ENCODE results near the gene SH3BP1.
"Not testable (repeated sequence)": the region's sequence is repeated elsewhere in the genome, so short reads cannot be mapped to it uniquely, and the experiment has no call there.

The SH3BP1 gene

DNA sequence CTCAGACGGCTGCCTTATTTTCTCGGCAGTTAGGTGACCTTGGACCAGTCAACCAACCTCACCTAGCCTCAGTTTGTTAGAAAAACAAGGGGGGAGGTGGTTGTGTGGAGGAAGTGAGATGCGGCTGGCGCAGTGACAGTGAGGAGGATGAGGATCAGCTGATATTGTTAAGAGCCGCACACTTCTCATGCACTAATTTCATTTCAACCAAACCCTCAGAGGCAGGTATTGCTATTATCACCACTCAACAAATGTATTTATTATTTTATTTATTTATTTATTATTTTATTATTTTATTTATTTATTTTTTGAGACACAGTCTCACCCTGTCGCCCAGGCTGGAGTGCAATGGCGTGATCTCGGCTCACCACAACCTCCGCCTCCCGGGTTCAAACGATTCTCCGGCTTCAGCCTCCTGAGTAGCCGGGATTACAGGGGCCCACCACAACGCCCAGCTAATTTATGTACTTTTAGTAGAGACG is 38.1 kb downstream of the SH3BP1 start:
- peak in 1 of 2 donors; percentile 35 for DNase-seq (ENCODE audit: low read depth in 2 of 2)

DNA sequence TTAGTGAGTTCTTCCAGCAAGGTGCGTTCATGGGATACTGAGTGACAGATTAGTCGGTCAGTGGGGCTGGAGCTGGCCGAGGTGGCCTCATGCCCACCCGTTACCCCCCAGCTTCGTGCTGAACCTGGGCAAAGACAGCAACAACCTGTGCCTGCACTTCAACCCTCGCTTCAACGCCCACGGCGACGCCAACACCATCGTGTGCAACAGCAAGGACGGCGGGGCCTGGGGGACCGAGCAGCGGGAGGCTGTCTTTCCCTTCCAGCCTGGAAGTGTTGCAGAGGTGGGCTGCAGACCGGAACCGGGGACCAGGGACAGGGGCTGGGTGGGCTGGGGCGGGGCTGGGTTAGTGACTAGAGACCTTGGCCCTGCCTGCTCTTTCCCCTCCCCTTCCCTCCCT is 38.9 kb downstream of the SH3BP1 start:
- no peak for DNase-seq (ENCODE audit: low read depth in 2 of 2)

- DNase-seq (ENCODE audit: low read depth in 2 of 2): no peak
Measured at GRCh38 chr22:37679670-37680069, 40.2 kb downstream of the SH3BP1 start.

DNA sequence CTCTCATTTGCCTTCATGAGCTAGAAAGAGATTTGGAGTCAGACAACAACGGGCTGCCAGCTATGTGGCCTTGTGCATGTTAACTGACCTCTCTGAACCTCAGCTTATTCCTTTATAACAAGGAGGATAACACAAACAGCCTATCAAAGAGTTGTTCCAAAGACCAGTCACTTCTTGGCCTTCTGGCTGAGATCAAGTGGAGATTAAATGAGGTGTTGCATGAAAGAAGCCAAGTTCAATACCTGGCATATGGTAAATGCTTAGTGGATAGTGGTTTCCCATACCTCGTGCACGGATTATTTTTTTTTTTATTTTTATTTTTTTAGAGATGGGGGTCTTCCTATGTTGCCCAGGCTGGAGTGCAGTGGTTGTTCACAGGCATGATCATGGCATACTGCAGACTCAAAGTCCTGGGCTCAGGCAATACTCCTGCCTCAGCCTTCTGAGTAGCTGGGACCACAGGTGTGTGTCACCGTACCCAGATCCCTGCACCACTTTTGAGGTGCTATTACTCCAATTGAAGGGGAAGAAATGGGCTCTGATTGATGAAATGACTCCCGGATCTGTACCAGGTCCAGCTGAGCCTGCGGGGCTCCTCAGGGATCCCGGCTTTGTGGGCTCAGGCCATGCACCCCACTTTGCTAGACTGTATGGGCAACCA is 40.9 kb downstream of the SH3BP1 start:
- no peak for DNase-seq (ENCODE audit: low read depth in 2 of 2)

GRCh38 chr22:37681001-37681424 is 41.5 kb downstream of the SH3BP1 start:
- DNase-seq (ENCODE audit: low read depth in 2 of 2): no peak

DNA sequence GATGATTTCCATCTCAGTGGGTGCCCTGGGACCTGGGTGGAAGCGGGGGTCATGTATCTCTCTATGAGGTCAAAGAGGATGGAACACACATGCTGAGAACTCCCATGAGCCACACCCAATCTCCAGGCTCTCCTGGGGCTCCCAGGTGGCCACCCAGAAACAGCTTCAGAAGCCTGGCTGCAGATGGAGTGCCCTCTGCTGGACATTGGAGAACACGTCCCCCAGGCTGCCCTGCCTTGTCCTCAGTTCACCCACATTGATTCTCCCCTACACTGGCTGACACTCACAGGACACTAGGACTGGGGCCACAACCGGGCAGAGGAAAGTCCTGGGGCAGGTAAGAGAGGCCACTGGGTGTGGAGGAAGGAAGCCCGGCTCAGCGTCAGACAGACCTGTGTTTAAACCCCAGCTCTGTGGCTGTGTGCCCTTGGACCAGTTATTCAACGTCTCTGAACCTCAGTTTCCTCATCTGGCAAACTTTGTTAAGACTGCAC is 42.1 kb downstream of the SH3BP1 start:
- peak; percentile 46 to 53 for DNase-seq (ENCODE audit: low read depth in 2 of 2)

- no peak for DNase-seq (ENCODE audit: low read depth in 2 of 2)
Measured at GRCh38 chr22:37684803-37685615, 45.5 kb downstream of the SH3BP1 start.

- DNase-seq (ENCODE audit: low read depth in 2 of 2): peak; percentile 63 to 67
Measured at GRCh38 chr22:37686002-37686982, 46.8 kb downstream of the SH3BP1 start, which contains the start of gene NOL12. NOL12 (plus strand) TSS chr22:37686343; CDS start chr22:37686393, 50 bp downstream.

- no peak for DNase-seq (ENCODE audit: low read depth in 2 of 2)
Measured at GRCh38 chr22:37690407-37690806, 50.9 kb downstream of the SH3BP1 start.

DNA sequence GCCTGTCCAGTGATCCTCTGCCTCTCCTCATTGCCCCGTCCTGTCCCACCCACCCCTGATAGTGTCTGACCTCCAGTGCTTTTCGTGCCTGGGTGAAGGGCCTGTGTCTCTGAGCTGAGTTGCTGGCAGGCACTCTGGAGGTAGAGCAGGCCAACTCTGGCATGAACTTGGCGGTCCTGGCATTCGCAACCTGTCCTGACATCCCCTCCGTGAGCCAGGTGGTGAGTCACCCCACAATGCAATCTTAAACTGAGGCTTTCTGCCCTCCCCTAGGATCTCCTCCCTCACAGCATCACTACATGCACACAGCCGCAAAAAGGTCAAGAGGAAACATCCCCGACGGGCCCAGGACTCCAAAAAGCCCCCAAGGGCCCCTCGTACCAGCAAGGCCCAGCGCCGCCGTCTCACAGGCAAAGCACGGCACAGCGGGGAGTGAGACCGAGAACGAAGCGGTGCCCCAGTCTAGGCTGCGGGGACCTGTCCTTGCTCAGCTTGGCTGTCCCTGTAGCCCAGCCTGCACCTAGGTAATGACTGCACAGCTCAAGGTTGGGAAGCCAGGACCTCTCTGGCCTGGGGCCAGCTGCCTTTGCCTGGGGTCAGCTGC is 51.5 kb downstream of the SH3BP1 start:
- no peak for DNase-seq (ENCODE audit: low read depth in 2 of 2)

GRCh38 chr22:37692627-37693285 is 53.3 kb downstream of the SH3BP1 start:
- DNase-seq (ENCODE audit: low read depth in 2 of 2): no peak

GRCh38 chr22:37694131-37694530 is 54.7 kb downstream of the SH3BP1 start:
- DNase-seq (ENCODE audit: low read depth in 2 of 2): not testable (repeated sequence)

- DNase-seq (ENCODE audit: low read depth in 2 of 2): not testable (repeated sequence)
Measured at GRCh38 chr22:37696260-37696656, 56.8 kb downstream of the SH3BP1 start.

DNA sequence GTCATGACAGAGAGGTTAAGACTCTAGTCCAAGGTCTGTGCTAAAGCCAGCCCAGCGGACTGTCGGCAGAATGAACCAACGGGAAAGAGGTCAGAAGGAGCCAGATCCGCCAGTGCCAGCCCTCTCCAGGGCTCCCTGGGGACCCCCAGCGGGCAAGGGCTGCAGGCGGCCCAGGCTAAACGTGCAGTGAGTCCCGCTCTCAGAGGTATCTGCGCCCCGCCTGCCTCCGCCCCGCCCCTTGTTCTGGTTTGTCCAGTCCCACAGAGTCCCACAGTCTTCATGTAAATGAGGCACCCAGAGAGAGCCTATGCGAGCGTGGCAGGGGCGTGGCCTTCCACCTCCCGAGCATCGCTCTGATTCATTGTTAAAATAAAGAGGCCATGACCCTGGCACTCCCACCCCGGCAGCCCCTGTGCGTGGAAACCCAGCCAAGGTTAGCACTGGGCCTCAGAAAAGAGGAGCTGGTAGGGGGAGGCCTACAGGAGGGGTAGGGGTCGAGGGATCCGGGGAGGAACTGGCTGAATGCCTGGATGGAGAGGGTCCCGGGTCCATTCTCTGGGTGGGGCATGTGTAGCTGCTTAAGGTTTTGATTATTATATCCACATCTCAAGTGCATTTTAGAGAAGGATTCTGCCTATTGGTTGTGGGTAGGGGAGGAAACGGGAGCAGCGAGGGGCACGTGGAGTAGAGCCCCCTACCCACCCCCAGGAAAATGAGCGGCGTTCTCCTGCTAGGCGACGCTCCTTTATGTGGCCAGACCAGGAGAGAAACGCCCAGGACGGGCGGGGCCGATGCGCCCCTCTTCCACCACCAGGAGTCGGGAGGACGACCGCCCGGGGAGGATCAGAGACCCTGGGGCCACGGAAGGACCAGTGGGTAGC is 57.4 kb downstream of the SH3BP1 start, which contains the start of gene TRIOBP:
TSS of gene TRIOBP (plus strand) at position 392 of the 881 bp plus-strand sequence. CDS start 4,318 bp downstream, outside the sequence.
- peak; percentile 73 to 78 for DNase-seq (ENCODE audit: low read depth in 2 of 2)

GRCh38 chr22:37697538-37697835 is 58.0 kb downstream of the SH3BP1 start:
- no peak for DNase-seq (ENCODE audit: low read depth in 2 of 2)

GRCh38 chr22:37701141-37701786 is 61.8 kb downstream of the SH3BP1 start:
- no peak for DNase-seq (ENCODE audit: low read depth in 2 of 2)

- DNase-seq (ENCODE audit: low read depth in 2 of 2): no peak
Measured at GRCh38 chr22:37703906-37704305, 64.4 kb downstream of the SH3BP1 start.

- DNase-seq (ENCODE audit: low read depth in 2 of 2): no peak
Measured at GRCh38 chr22:37704645-37705044, 65.2 kb downstream of the SH3BP1 start.

DNA sequence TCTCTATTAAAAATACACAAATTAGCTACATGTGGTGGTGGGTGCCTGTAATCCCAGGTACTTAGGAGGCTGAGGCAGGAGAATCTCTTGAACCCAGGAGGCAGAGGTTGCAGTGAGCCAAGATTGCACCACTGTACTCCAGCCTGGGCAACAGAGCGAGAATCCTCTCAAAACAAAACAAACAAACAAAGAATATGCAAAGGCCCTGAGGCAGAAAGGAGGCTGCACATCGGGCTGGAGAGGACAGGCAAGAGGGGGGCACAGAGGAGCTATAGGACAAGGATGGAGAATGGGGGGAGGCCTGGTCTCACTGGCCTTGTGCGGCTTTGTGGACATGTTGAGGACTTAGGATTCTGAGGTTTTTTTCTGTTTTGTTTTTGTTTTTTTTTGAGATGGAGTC is 65.7 kb downstream of the SH3BP1 start:
- no peak for DNase-seq (ENCODE audit: low read depth in 2 of 2)
